ENCODE measurements around the gene SHISA9.

The SHISA9 gene

GRCh38 chr16:12925026-12925800 is 23.8 kb downstream of the SHISA9 start:
- Histone ChIP-seq H2AFZ (ENCODE audit: low read length) (no peak overlapping the region), H3K9me3 (ENCODE audit: low read length) (no peaks in the 10 kb centered on the region), H3F3A (ENCODE audit: insufficient read depth, low read length) (no peaks in the 10 kb centered on the region), H3K27me3 (ENCODE audit: insufficient read depth, low read length) (no peaks in the 10 kb centered on the region), H3K4me1 (ENCODE audit: insufficient read depth, low read length, severe bottlenecking) (no peaks in the 10 kb centered on the region), H3K27ac (ENCODE audit: low read depth, low read length, poor library complexity, severe bottlenecking) (no peak overlapping the region), H4K20me1 (ENCODE audit: insufficient read depth, low read length) (no peaks in the 10 kb centered on the region), H3K4me2 (ENCODE audit: low read length) (no peak overlapping the region), H3K36me3 (ENCODE audit: insufficient read depth, low read length) (no peaks in the 10 kb centered on the region), H3K79me2 (ENCODE audit: insufficient read depth, low read length) (no peaks in the 10 kb centered on the region), H3K9me2 (ENCODE audit: low read depth, low read length) (no peaks in the 10 kb centered on the region), H3K4me3 (ENCODE audit: low read depth, low read length, poor library complexity, severe bottlenecking) (no peak overlapping the region), H3K9ac (ENCODE audit: low read length) (no peak overlapping the region)
- TF ChIP-seq, protein P1, sequence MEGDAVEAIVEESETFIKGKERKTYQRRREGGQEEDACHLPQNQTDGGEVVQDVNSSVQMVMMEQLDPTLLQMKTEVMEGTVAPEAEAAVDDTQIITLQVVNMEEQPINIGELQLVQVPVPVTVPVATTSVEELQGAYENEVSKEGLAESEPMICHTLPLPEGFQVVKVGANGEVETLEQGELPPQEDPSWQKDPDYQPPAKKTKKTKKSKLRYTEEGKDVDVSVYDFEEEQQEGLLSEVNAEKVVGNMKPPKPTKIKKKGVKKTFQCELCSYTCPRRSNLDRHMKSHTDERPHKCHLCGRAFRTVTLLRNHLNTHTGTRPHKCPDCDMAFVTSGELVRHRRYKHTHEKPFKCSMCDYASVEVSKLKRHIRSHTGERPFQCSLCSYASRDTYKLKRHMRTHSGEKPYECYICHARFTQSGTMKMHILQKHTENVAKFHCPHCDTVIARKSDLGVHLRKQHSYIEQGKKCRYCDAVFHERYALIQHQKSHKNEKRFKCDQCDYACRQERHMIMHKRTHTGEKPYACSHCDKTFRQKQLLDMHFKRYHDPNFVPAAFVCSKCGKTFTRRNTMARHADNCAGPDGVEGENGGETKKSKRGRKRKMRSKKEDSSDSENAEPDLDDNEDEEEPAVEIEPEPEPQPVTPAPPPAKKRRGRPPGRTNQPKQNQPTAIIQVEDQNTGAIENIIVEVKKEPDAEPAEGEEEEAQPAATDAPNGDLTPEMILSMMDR (IDR thresholded peaks at IDR 0.05; ENCODE audit: low read length) = no peak
- no peak for TF ChIP-seq EZH2 (IDR thresholded peaks at IDR 0.05; ENCODE audit: borderline replicate concordance, low read length)

DNA sequence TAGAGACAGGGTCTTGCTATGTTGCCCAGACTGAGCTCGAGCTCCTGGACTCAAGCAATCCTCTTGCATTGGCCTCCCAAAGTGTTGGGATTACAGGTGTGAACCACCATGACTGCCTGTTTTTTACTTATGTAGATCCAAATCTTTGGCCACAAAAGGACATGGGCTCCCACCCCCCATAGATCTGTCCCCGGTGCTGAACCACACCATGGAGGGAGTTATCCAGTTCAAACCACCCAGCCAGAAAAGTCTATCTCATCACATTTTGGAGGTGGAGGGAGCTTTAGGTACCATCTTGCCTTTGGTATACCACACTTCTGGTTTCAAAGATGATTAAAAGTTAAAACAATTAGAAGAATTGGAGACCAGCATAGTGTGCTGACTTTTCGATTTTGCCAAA is 26.2 kb downstream of the SHISA9 start:
- H3K9ac ChIP-seq (ENCODE audit: low read length) = no peak overlapping the region
- TF ChIP-seq, protein P1 (IDR thresholded peaks at IDR 0.05; ENCODE audit: low read length) = no peak
- TF ChIP-seq EZH2 (IDR thresholded peaks at IDR 0.05; ENCODE audit: borderline replicate concordance, low read length) = no peak

DNA sequence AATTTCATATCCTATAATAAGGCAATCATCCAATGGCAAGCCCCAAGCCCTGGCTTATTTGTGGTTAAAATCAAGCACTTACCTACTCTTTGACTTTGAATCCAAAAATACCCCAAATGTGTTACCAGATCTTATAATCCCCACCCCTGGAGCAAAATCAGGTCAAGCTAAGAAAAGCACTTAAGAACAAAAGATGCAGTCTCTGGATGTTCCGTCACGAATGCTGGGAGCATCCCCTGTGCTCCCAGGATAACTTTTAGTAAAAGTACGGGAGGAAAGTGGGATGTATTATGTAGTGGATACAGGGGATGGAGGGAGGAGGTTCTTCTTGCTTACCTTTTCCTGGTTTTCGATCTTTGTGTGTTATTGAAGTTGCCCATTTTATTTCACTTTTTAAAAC is 29.5 kb downstream of the SHISA9 start:
- Histone ChIP-seq H4K20me1 (ENCODE audit: insufficient read depth, low read length) (no peaks in the 10 kb centered on the region), H3K4me2 (ENCODE audit: low read length) (no peak overlapping the region), H3K4me3 (ENCODE audit: low read depth, low read length, poor library complexity, severe bottlenecking) (no peak overlapping the region), H3K4me1 (ENCODE audit: insufficient read depth, low read length, severe bottlenecking) (no peaks in the 10 kb centered on the region), H2AFZ (ENCODE audit: low read length) (no peak overlapping the region), H3K79me2 (ENCODE audit: insufficient read depth, low read length) (no peaks in the 10 kb centered on the region), H3K9me3 (ENCODE audit: low read length) (no peaks in the 10 kb centered on the region), H3K9me2 (ENCODE audit: low read depth, low read length) (no peaks in the 10 kb centered on the region), H3K27ac (ENCODE audit: low read depth, low read length, poor library complexity, severe bottlenecking) (no peak overlapping the region), H3F3A (ENCODE audit: insufficient read depth, low read length) (no peaks in the 10 kb centered on the region), H3K36me3 (ENCODE audit: insufficient read depth, low read length) (no peaks in the 10 kb centered on the region), H3K27me3 (ENCODE audit: insufficient read depth, low read length) (no peaks in the 10 kb centered on the region), H3K9ac (ENCODE audit: low read length) (no peak overlapping the region)
- TF ChIP-seq, protein P1 (IDR thresholded peaks at IDR 0.05; ENCODE audit: low read length) = no peak
- TF ChIP-seq EZH2 (IDR thresholded peaks at IDR 0.05; ENCODE audit: borderline replicate concordance, low read length) = no peak

More for the DNA sequence above, 26.2 kb downstream of the SHISA9 start:
- Histone ChIP-seq H3K27ac (ENCODE audit: low read depth, low read length, poor library complexity, severe bottlenecking) (no peak overlapping the region), H3K79me2 (ENCODE audit: insufficient read depth, low read length) (no peaks in the 10 kb centered on the region), H3K9me3 (ENCODE audit: low read length) (no peaks in the 10 kb centered on the region), H3K4me3 (ENCODE audit: low read depth, low read length, poor library complexity, severe bottlenecking) (no peak overlapping the region), H3K27me3 (ENCODE audit: insufficient read depth, low read length) (no peaks in the 10 kb centered on the region), H3K4me2 (ENCODE audit: low read length) (no peak overlapping the region), H3K36me3 (ENCODE audit: insufficient read depth, low read length) (no peaks in the 10 kb centered on the region), H3F3A (ENCODE audit: insufficient read depth, low read length) (no peaks in the 10 kb centered on the region), H3K4me1 (ENCODE audit: insufficient read depth, low read length, severe bottlenecking) (no peaks in the 10 kb centered on the region), H4K20me1 (ENCODE audit: insufficient read depth, low read length) (no peaks in the 10 kb centered on the region), H2AFZ (ENCODE audit: low read length) (no peak overlapping the region), H3K9me2 (ENCODE audit: low read depth, low read length) (no peaks in the 10 kb centered on the region)

Measured in OCI-LY1 (cell line).